ENCODE measurements around the gene RALGPS1.

RALGPS1 gene

GRCh38 chr9:127186806-127187205 lies 272.2 kb downstream of the RALGPS1 start:
- no peak overlapping the region for H3K4me3 ChIP-seq (ENCODE audit: severe bottlenecking)
- no peaks in the 10 kb centered on the region for H3K27me3 ChIP-seq (ENCODE audit: insufficient read depth, poor library complexity, severe bottlenecking)

GRCh38 chr9:127187231-127187956 lies 272.8 kb downstream of the RALGPS1 start:
- no peak overlapping the region for H3K4me3 ChIP-seq (ENCODE audit: severe bottlenecking)
- H3K4me1 ChIP-seq (ENCODE audit: insufficient read depth, poor library complexity, severe bottlenecking) = peaks cover 11% of the 10 kb centered on the region
- H3K9me3 ChIP-seq (ENCODE audit: severe bottlenecking) = no peaks in the 10 kb centered on the region
- H3K27ac ChIP-seq (ENCODE audit: poor library complexity, severe bottlenecking) = peak overlapping the region; percentile 27
- DNase-seq (ENCODE audit: low spot score) = peak; percentile 88
- peak; percentile 97 for ATAC-seq (ENCODE audit: low read depth)
- no peaks in the 10 kb centered on the region for H3K36me3 ChIP-seq (ENCODE audit: low read depth)
- no peak for TF ChIP-seq CTCF (IDR thresholded peaks at IDR 0.05; ENCODE audit: poor library complexity, severe bottlenecking)
- H3K27me3 ChIP-seq (ENCODE audit: insufficient read depth, poor library complexity, severe bottlenecking) = no peaks in the 10 kb centered on the region

More at GRCh38 chr9:127186806-127187205, 272.2 kb downstream of the RALGPS1 start:
- TF ChIP-seq CTCF (IDR thresholded peaks at IDR 0.05; ENCODE audit: poor library complexity, severe bottlenecking) = no peak
- Histone ChIP-seq H3K36me3 (ENCODE audit: low read depth) (no peaks in the 10 kb centered on the region), H3K4me1 (ENCODE audit: insufficient read depth, poor library complexity, severe bottlenecking) (peaks cover 11% of the 10 kb centered on the region), H3K27ac (ENCODE audit: poor library complexity, severe bottlenecking) (no peak overlapping the region), H3K9me3 (ENCODE audit: severe bottlenecking) (no peaks in the 10 kb centered on the region)
- DNase-seq (ENCODE audit: low spot score) = peak; percentile 19
- no peak for ATAC-seq (ENCODE audit: low read depth)

- no peak for DNase-seq (ENCODE audit: low spot score)
- Histone ChIP-seq H3K9me3 (ENCODE audit: severe bottlenecking) (no peaks in the 10 kb centered on the region), H3K4me3 (ENCODE audit: severe bottlenecking) (no peak overlapping the region), H3K36me3 (ENCODE audit: low read depth) (no peaks in the 10 kb centered on the region), H3K27ac (ENCODE audit: poor library complexity, severe bottlenecking) (no peak overlapping the region), H3K27me3 (ENCODE audit: insufficient read depth, poor library complexity, severe bottlenecking) (no peaks in the 10 kb centered on the region), H3K4me1 (ENCODE audit: insufficient read depth, poor library complexity, severe bottlenecking) (peaks cover 11% of the 10 kb centered on the region)
- ATAC-seq (ENCODE audit: low read depth) = no peak
- no peak for TF ChIP-seq CTCF (IDR thresholded peaks at IDR 0.05; ENCODE audit: poor library complexity, severe bottlenecking)
These were observed 273.8 kb downstream of the RALGPS1 start for GRCh38 chr9:127188396-127188795.

GRCh38 chr9:127189628-127190027 lies 275.0 kb downstream of the RALGPS1 start:
- no peak for DNase-seq (ENCODE audit: low spot score)
- H3K4me3 ChIP-seq (ENCODE audit: severe bottlenecking) = no peak overlapping the region
- H3K36me3 ChIP-seq (ENCODE audit: low read depth) = no peaks in the 10 kb centered on the region
- H3K4me1 ChIP-seq (ENCODE audit: insufficient read depth, poor library complexity, severe bottlenecking) = peaks cover 11% of the 10 kb centered on the region
- H3K27me3 ChIP-seq (ENCODE audit: insufficient read depth, poor library complexity, severe bottlenecking) = no peaks in the 10 kb centered on the region
- H3K9me3 ChIP-seq (ENCODE audit: severe bottlenecking) = no peaks in the 10 kb centered on the region
- H3K27ac ChIP-seq (ENCODE audit: poor library complexity, severe bottlenecking) = no peak overlapping the region
- no peak for ATAC-seq (ENCODE audit: low read depth)
- no peak for TF ChIP-seq CTCF (IDR thresholded peaks at IDR 0.05; ENCODE audit: poor library complexity, severe bottlenecking)

GRCh38 chr9:127192744-127193143 lies 278.2 kb downstream of the RALGPS1 start:
- DNase-seq (ENCODE audit: low spot score) = no peak
- no peak for ATAC-seq (ENCODE audit: low read depth)
- TF ChIP-seq CTCF (IDR thresholded peaks at IDR 0.05; ENCODE audit: poor library complexity, severe bottlenecking) = no peak
- peaks cover 6% of the 10 kb centered on the region for H3K4me1 ChIP-seq (ENCODE audit: insufficient read depth, poor library complexity, severe bottlenecking)
- H3K27me3 ChIP-seq (ENCODE audit: insufficient read depth, poor library complexity, severe bottlenecking) = no peaks in the 10 kb centered on the region
- H3K9me3 ChIP-seq (ENCODE audit: severe bottlenecking) = no peaks in the 10 kb centered on the region
- no peak overlapping the region for H3K4me3 ChIP-seq (ENCODE audit: severe bottlenecking)
- no peaks in the 10 kb centered on the region for H3K36me3 ChIP-seq (ENCODE audit: low read depth)
- H3K27ac ChIP-seq (ENCODE audit: poor library complexity, severe bottlenecking) = no peak overlapping the region
